Nephron progenitor cell (in vitro differentiated cells): Measurements from ENCODE around the gene ATP9B.
A peak's percentile ranks its signal among the peaks of the same experiment; 100 is the strongest.

Experiments used
- DNase-seq: peaks from one replicate; pipeline ENCODE4 v3.0.0; 2021
- H3K27ac Mint-ChIP-seq: 2 replicates; pipeline ENCODE4 v1.8.0; 2021; ENCODE audit warnings: mild to moderate bottlenecking, moderate library complexity, mixed read lengths
- H3K27me3 Mint-ChIP-seq: 2 replicates; pipeline ENCODE4 v1.8.0; 2021; ENCODE audit warnings: mild to moderate bottlenecking, low read depth, mixed read lengths; ENCODE audit not compliant: poor library complexity
- H3K36me3 Mint-ChIP-seq: 2 replicates; pipeline ENCODE4 v1.8.0; 2021; ENCODE audit warnings: low read depth, mixed read lengths
- H3K4me1 Mint-ChIP-seq: 2 replicates; pipeline ENCODE4 v1.8.0; 2021; ENCODE audit warnings: mixed read lengths
- H3K4me3 Mint-ChIP-seq: 2 replicates; pipeline ENCODE4 v1.8.0; 2021; ENCODE audit warnings: mild to moderate bottlenecking, moderate library complexity, mixed read lengths
- H3K9me3 Mint-ChIP-seq: 2 replicates; pipeline ENCODE4 v1.8.0; 2021; ENCODE audit warnings: mild to moderate bottlenecking, moderate library complexity, mixed read lengths
- CTCF ChIP-seq: fragments of 200-600 bp; sonication (generic); IDR thresholded peaks from 2 replicates; pipeline ENCODE4 v1.5.0; 2021; ENCODE audit warnings: antibody characterized with exemption

Gene ATP9B

DNA sequence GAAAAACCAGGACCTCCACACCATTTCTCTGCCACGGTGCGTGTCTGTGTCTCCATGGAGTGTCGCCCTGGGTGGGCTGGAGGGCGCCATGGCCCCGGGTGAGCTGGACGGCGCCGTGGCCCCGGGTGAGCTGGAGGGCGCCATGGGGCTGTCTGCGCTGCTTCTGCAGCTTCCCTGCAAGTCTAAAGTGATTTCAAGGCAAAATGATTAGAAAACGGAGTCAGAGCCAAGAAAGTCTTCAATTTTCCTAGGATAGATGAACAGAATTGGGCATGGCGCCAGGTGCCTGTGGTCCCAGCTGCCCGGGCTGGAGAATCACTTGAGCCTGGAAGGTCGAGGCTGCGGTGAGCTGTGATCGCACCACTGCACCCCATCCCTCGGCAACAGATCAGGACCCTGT, 298.8 kb downstream of the ATP9B start:
- peaks cover 6% of the 10 kb centered on the region for H3K27me3 Mint-ChIP-seq
- no peak overlapping the region for H3K27ac Mint-ChIP-seq
- no peak overlapping the region for H3K4me3 Mint-ChIP-seq
- H3K4me1 Mint-ChIP-seq: peaks cover 6% of the 10 kb centered on the region
- H3K36me3 Mint-ChIP-seq: peaks cover 79% of the 10 kb centered on the region
- no peak for TF ChIP-seq CTCF
- DNase-seq: no peak
- H3K9me3 Mint-ChIP-seq: peaks cover 6% of the 10 kb centered on the region

DNA sequence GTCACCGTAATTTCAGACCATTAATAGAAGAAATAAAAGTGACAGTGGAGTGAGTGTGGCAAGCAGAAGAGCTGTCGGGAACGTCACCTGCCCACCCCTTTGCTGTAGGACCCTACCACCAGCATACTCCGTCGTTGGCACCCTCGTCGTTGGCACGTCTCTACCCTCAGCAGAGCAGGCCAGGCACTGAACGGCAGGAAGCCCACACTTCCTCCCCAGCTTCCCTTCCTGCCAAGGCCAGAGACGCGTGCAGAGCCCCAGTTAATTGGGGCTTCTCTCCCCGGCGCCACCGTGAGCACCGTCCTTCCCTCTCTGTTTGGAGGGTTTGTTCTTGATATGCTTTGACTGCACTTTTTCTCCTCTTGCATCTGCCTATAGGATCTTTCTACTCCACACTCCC, 299.5 kb downstream of the ATP9B start:
- no peak for DNase-seq
- no peak overlapping the region for H3K4me3 Mint-ChIP-seq
- no peak overlapping the region for H3K27ac Mint-ChIP-seq
- H3K4me1 Mint-ChIP-seq: peaks cover 6% of the 10 kb centered on the region
- no peak for TF ChIP-seq CTCF
- peaks cover 78% of the 10 kb centered on the region for H3K36me3 Mint-ChIP-seq
- peaks cover 3% of the 10 kb centered on the region for H3K27me3 Mint-ChIP-seq
- H3K9me3 Mint-ChIP-seq: peaks cover under 1% of the 10 kb centered on the region

GRCh38 chr18:79371561-79372121, 302.4 kb downstream of the ATP9B start:
- H3K4me1 Mint-ChIP-seq: peaks cover 6% of the 10 kb centered on the region
- H3K27ac Mint-ChIP-seq: peak overlapping the region; percentile 13
- no peaks in the 10 kb centered on the region for H3K9me3 Mint-ChIP-seq
- DNase-seq: no peak
- TF ChIP-seq CTCF: no peak
- peaks cover 62% of the 10 kb centered on the region for H3K36me3 Mint-ChIP-seq
- no peak overlapping the region for H3K4me3 Mint-ChIP-seq
- peaks cover 3% of the 10 kb centered on the region for H3K27me3 Mint-ChIP-seq

DNA sequence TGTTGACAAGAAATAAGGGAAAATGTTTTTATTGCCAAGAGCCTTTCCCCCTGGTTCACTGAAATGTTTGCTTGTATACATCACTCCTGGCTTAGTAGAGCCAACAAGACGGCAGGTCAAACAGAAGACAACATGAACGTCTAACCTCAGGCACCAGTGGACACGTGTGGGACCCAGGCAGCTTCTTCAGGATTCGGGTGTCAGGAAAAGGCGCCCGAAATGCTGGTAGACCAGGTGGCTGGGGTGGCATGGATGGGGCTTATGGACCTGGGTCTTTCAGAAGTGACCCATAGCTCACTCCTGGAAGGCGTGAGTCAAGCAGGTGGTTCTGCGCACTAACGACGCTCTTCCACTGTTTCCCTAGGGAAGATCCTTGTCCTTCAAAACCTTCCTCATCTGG, 303.3 kb downstream of the ATP9B start:
- no peak for DNase-seq
- TF ChIP-seq CTCF: no peak
- Mint-ChIP-seq H3K9me3 (no peaks in the 10 kb centered on the region), H3K36me3 (peaks cover 61% of the 10 kb centered on the region), H3K27ac (no peak overlapping the region), H3K4me1 (peaks cover 6% of the 10 kb centered on the region), H3K4me3 (no peak overlapping the region), H3K27me3 (peaks cover 3% of the 10 kb centered on the region)

GRCh38 chr18:79372991-79373390, 303.8 kb downstream of the ATP9B start:
- Mint-ChIP-seq H3K9me3 (no peaks in the 10 kb centered on the region), H3K4me3 (no peak overlapping the region), H3K27ac (no peak overlapping the region), H3K4me1 (peaks cover 6% of the 10 kb centered on the region), H3K27me3 (peaks cover 3% of the 10 kb centered on the region), H3K36me3 (peaks cover 60% of the 10 kb centered on the region)
- no peak for TF ChIP-seq CTCF
- DNase-seq: no peak

- no peak overlapping the region for H3K27ac Mint-ChIP-seq
- no peak for DNase-seq
- H3K27me3 Mint-ChIP-seq: peaks cover 5% of the 10 kb centered on the region
- H3K4me3 Mint-ChIP-seq: no peak overlapping the region
- no peak for TF ChIP-seq CTCF
- no peaks in the 10 kb centered on the region for H3K9me3 Mint-ChIP-seq
- H3K4me1 Mint-ChIP-seq: peaks cover 8% of the 10 kb centered on the region
- peaks cover 61% of the 10 kb centered on the region for H3K36me3 Mint-ChIP-seq
Measured at GRCh38 chr18:79373736-79374135, 304.5 kb downstream of the ATP9B start.
